GM23248 (cell line): ENCODE results near the gene PJA2.

ENCODE experiments used
- EZH2 ChIP-seq: fragments of 200-600 bp; sonication (generic); IDR thresholded peaks from 2 replicates; pipeline ENCODE4 v1.6.1; 2018; ENCODE audit warnings: antibody characterized with exemption, mild to moderate bottlenecking; ENCODE audit not compliant: insufficient read depth, poor library complexity, severe bottlenecking
- EZH2phosphoT487 ChIP-seq: fragments of 200-600 bp; sonication (generic); IDR thresholded peaks from 2 replicates; pipeline ENCODE4 v1.6.1; 2018; ENCODE audit warnings: antibody characterized with exemption, moderate library complexity, mild to moderate bottlenecking, low read depth; ENCODE audit not compliant: insufficient read depth

- no peak for TF ChIP-seq EZH2
- TF ChIP-seq EZH2phosphoT487, result no peak
Observed at GRCh38 chr5:109426075-109426474, 16.3 kb upstream of the PJA2 start.
